Astrocyte (in vitro differentiated cells and primary cell): ENCODE data around the gene FICD.

Experiments
- EZH2 ChIP-seq: IDR thresholded peaks from 2 replicates; pipeline ENCODE4 v1.6.1; 2012; ENCODE audit warnings: mild to moderate bottlenecking, low read length, inconsistent platforms; ENCODE audit not compliant: insufficient read depth
- TF ChIP-seq, protein P1 (sequence below): IDR thresholded peaks from 2 replicates; pipeline ENCODE4 v1.5.1; 2011; ENCODE audit warnings: low read depth, mild to moderate bottlenecking, inconsistent platforms, low read length, moderate library complexity; ENCODE audit not compliant: insufficient read depth

DNA sequence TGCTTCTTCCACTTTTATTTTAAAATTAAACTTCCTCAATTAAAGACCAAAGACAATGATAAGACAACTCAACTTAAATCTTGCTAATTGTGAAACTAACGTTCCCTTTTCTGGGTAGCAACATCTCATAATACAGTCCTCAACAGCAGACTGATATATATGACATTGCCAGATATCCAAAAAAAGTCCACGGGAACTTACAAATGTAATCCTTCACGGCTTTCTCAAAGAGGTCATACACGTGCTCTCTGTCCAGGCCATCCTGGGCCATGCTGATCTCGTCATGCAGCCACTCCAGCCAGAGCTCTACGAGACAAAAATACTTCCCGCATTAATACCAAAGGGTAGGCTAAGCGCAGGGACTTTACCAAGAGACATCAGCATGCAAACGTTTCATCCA lies 32.6 kb downstream of the FICD start:
- TF ChIP-seq, protein P1, sequence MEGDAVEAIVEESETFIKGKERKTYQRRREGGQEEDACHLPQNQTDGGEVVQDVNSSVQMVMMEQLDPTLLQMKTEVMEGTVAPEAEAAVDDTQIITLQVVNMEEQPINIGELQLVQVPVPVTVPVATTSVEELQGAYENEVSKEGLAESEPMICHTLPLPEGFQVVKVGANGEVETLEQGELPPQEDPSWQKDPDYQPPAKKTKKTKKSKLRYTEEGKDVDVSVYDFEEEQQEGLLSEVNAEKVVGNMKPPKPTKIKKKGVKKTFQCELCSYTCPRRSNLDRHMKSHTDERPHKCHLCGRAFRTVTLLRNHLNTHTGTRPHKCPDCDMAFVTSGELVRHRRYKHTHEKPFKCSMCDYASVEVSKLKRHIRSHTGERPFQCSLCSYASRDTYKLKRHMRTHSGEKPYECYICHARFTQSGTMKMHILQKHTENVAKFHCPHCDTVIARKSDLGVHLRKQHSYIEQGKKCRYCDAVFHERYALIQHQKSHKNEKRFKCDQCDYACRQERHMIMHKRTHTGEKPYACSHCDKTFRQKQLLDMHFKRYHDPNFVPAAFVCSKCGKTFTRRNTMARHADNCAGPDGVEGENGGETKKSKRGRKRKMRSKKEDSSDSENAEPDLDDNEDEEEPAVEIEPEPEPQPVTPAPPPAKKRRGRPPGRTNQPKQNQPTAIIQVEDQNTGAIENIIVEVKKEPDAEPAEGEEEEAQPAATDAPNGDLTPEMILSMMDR = no peak
- no peak for TF ChIP-seq EZH2
